ENCODE data around the gene GPSM1.

Gene GPSM1

DNA sequence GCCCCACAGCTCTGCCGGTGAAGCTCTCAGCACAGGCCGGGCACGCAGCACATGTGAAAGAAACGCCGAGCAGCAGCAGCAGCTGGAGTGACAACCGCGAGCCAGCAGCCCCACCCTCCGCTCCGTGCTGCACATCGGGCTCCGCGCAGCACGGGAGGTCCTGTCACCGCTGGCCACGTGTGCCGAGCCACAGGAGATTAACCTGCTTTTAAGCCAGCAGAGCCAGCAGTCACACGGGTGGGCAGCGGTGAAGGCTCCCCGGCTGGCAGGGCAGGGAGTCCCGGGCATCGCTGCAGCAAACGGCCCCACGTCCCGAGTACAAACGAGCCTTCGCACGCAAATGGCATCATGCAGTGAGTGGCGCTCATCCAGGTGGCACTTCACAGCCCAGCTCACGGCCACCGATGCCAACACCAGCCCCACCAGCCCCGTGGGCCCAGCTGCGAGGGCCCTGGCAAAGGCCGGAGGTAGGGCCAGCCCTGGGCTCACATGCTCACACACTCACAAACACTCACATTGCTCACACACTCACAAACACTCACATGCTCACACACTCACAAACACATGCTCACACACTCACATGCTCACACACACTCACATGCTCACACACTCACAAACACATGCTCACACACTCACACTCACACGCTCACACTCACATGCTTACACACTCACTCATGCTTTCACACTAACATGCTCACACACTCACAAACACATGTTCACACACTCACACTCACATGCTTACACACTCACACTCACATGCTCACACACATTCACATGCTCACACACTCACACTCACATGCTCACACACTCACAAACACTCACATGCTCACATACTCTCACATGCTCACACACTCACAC lies 34.5 kb upstream of the GPSM1 start:
- Histone ChIP-seq H3K36me3 (ENCODE audit: insufficient read depth, low read length) (no peaks in the 10 kb centered on the region), H3K9me3 (replicated peaks; ENCODE audit: low read length) (no peaks in the 10 kb centered on the region), H3K9ac (ENCODE audit: low read depth, low read length) (no peak overlapping the region), H3K4me3 (ENCODE audit: low read length) (no peak overlapping the region), H3K4me1 (ENCODE audit: control insufficient read depth, insufficient read depth, low read length) (no peaks in the 10 kb centered on the region), H3K4me2 (ENCODE audit: low read length) (peak overlapping the region; percentile 40), H3K27me3 (ENCODE audit: control insufficient read depth, insufficient read depth, low read length) (peaks cover 39% of the 10 kb centered on the region)

DNA sequence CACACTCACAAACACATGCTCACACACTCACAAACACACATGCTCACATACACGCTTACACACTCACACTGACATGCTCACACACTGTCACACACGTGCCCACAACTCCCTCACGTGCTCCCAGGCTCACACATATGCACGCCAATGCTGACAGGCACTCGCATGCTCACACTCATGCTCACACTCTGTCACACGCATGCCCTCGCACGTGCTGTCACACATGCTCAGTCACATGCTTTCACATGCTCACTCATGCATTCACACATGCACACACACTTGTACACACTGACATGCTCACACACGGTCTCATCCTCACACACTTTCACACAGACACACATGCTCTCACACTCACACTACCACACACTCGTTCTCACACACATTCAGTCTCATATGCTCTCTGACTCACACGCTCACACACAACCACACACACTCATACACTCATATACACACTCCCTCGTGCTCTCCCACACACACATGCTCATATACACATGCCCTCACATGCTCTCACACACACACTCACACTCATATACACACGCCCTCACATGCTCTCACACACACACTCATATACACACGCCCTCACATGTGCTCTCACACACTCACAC lies 33.8 kb upstream of the GPSM1 start:
- Histone ChIP-seq H3K9ac (ENCODE audit: low read depth, low read length) (no peak overlapping the region), H3K4me2 (ENCODE audit: low read length) (no peak overlapping the region), H3K27me3 (ENCODE audit: control insufficient read depth, insufficient read depth, low read length) (peaks cover 41% of the 10 kb centered on the region), H3K9me3 (replicated peaks; ENCODE audit: low read length) (no peaks in the 10 kb centered on the region), H3K4me3 (ENCODE audit: low read length) (no peak overlapping the region), H3K36me3 (ENCODE audit: insufficient read depth, low read length) (no peaks in the 10 kb centered on the region), H3K4me1 (ENCODE audit: control insufficient read depth, insufficient read depth, low read length) (no peaks in the 10 kb centered on the region)

DNA sequence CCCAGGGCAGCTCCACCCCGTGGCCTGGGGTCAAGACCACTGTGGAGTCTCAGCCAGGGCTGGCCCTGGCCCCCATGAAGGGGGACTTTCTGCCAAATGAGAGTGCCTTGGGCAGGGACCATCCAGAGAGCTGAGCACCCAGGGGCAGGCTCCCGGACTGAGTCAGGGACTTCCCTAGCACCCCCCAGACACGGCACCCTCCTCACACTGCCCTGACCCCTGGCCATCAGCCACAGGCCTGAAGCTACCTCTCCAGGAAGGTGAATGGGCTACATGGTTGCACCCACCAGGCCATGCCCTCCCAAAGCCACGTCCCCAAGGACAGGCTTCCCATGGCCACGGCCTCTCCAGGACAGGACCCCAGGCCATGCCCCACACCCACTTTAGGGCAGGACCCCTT lies 32.9 kb upstream of the GPSM1 start:
- no peak overlapping the region for H3K4me2 ChIP-seq (ENCODE audit: low read length)
- no peak overlapping the region for H3K4me3 ChIP-seq (ENCODE audit: low read length)
- no peaks in the 10 kb centered on the region for H3K4me1 ChIP-seq (ENCODE audit: control insufficient read depth, insufficient read depth, low read length)
- H3K36me3 ChIP-seq (ENCODE audit: insufficient read depth, low read length), result no peaks in the 10 kb centered on the region
- H3K9ac ChIP-seq (ENCODE audit: low read depth, low read length), result no peak overlapping the region
- H3K27me3 ChIP-seq (ENCODE audit: control insufficient read depth, insufficient read depth, low read length), result peaks cover 42% of the 10 kb centered on the region
- no peaks in the 10 kb centered on the region for H3K9me3 ChIP-seq (replicated peaks; ENCODE audit: low read length)

DNA sequence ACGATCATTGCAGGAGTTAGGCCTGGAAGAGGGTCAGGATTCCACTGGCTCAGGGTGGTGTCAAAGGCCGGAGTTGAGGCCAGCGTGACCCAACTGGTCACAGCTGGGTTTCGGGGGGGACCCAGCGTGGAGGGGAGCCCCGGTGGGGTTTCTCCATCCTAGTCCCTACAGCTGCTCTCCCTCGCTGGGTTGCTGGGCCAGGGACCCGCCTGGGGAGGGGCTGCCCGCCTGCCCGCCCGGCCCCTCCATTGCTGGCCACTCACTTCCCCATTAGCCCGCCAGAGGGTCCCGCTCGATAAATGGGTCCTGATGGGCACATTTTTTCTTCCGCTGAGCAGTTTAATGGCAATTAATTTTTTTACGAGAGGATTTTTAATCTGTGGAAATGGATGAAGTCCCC lies 32.3 kb upstream of the GPSM1 start:
- no peak overlapping the region for H3K4me2 ChIP-seq (ENCODE audit: low read length)
- H3K4me1 ChIP-seq (ENCODE audit: control insufficient read depth, insufficient read depth, low read length), result no peaks in the 10 kb centered on the region
- no peak overlapping the region for H3K9ac ChIP-seq (ENCODE audit: low read depth, low read length)
- no peaks in the 10 kb centered on the region for H3K36me3 ChIP-seq (ENCODE audit: insufficient read depth, low read length)
- no peaks in the 10 kb centered on the region for H3K9me3 ChIP-seq (replicated peaks; ENCODE audit: low read length)
- H3K27me3 ChIP-seq (ENCODE audit: control insufficient read depth, insufficient read depth, low read length), result peaks cover 46% of the 10 kb centered on the region
- no peak overlapping the region for H3K4me3 ChIP-seq (ENCODE audit: low read length)

DNA sequence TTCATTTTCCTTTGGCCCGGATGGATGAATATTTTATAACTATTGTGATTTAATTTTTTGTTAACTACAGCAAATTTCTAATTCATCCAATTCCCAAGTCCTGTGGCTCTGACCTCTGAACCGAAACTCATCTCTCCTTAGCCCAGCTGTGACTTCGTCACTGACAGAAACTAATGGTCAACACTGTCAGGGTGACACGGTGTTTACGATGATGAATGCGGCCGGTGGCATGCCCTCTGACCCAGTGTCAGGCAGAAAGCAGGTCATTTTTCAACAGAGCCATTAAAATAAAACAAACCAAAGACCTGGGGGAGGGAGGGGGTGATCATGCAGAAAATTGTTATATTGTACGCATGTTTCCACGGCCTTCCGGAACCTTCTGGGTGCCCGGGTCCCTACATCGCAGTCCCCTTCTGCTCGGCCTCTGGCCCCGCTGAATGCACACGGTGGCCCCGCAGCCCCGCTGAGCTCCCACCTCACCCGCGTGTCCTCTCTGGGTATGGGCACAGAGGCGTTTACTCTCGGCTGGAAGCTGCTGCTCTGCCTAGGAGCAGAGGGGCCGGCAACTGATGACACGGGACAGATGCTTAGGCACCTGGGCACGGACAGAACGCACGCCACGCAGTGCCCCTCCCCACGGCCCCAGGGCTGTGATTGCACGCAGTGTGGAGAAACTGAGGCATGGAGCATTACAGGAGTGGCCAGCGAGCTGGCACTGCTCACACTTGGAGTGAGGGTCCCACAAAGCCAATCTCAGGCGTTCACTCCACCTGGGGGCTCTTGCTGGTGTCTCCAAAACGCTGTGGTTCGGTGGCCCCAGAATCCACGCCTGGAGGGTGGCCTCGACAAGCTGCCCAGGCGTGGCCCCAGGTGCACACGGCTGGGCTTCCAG lies 31.6 kb upstream of the GPSM1 start:
- H3K4me1 ChIP-seq (ENCODE audit: control insufficient read depth, insufficient read depth, low read length), result no peaks in the 10 kb centered on the region
- H3K9ac ChIP-seq (ENCODE audit: low read depth, low read length), result no peak overlapping the region
- no peak overlapping the region for H3K4me2 ChIP-seq (ENCODE audit: low read length)
- H3K9me3 ChIP-seq (replicated peaks; ENCODE audit: low read length), result no peaks in the 10 kb centered on the region
- H3K4me3 ChIP-seq (ENCODE audit: low read length), result no peak overlapping the region
- peaks cover 48% of the 10 kb centered on the region for H3K27me3 ChIP-seq (ENCODE audit: control insufficient read depth, insufficient read depth, low read length)
- H3K36me3 ChIP-seq (ENCODE audit: insufficient read depth, low read length), result no peaks in the 10 kb centered on the region

DNA sequence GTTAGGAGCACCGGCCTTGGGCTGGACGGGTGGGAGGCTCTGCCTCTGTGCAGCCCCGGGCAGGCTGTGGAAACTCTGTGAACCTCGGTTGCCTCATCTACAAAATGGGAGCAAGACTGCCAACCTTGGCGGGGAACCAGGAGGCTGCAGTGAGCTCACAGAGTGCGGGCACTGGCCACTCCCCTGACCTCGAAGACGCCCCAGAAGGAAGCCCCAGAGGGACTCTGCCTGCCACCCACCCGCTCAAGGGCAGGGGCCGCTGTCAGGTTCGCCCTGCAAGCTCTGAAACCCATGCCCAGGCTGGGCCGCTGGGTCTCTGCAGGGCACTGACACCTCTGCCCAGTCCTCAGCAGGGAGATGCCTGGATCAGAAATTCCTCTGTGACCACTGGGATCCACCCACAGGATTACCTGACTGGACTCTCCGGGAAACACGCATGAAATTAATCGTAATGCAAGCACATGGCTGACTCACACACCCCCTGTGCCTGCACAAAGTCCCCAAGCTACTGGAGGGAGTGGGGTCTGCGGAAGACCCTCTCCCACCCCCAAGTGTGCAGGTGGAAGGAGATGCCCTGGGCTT lies 30.8 kb upstream of the GPSM1 start:
- Histone ChIP-seq H3K9ac (ENCODE audit: low read depth, low read length) (no peak overlapping the region), H3K27me3 (ENCODE audit: control insufficient read depth, insufficient read depth, low read length) (peaks cover 48% of the 10 kb centered on the region), H3K36me3 (ENCODE audit: insufficient read depth, low read length) (no peaks in the 10 kb centered on the region), H3K4me3 (ENCODE audit: low read length) (no peak overlapping the region), H3K4me2 (ENCODE audit: low read length) (no peak overlapping the region), H3K4me1 (ENCODE audit: control insufficient read depth, insufficient read depth, low read length) (no peaks in the 10 kb centered on the region), H3K9me3 (replicated peaks; ENCODE audit: low read length) (no peaks in the 10 kb centered on the region)

DNA sequence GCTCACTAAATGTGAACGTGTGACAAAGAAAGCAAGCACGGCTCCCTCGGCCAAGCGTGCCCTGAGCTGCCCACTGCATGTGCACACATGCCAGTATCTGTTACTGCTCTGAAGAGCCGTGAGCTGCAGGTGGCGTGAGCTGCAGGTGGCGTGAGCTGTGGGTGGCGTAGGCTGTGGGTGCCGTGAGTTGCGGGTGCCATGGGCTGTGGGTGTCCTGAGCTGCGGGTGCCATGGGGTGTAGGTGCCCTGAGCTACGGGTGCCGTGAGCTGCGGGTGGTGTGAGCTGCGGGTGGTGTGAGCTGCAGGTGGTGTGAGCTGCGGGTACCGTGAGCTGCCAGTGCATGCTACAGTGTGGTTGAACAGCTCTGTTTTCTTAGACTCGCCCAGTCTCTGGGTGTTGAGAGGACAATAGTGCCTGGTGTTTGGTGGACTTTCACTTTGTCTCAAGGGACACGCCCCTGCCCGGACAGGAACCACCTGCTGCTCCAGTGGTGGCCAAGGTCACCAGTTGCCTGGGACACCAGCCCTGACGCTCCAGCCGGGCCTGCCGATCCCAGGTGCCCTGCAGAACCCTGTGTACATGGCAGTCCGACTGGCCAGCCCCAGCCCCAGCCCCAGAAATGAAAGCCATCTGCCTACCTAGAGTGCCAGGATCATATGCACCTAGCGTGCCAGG lies 30.2 kb upstream of the GPSM1 start:
- no peak overlapping the region for H3K4me3 ChIP-seq (ENCODE audit: low read length)
- H3K9ac ChIP-seq (ENCODE audit: low read depth, low read length), result no peak overlapping the region
- H3K9me3 ChIP-seq (replicated peaks; ENCODE audit: low read length), result no peaks in the 10 kb centered on the region
- H3K4me1 ChIP-seq (ENCODE audit: control insufficient read depth, insufficient read depth, low read length), result no peaks in the 10 kb centered on the region
- peaks cover 42% of the 10 kb centered on the region for H3K27me3 ChIP-seq (ENCODE audit: control insufficient read depth, insufficient read depth, low read length)
- H3K36me3 ChIP-seq (ENCODE audit: insufficient read depth, low read length), result no peaks in the 10 kb centered on the region
- H3K4me2 ChIP-seq (ENCODE audit: low read length), result no peak overlapping the region

DNA sequence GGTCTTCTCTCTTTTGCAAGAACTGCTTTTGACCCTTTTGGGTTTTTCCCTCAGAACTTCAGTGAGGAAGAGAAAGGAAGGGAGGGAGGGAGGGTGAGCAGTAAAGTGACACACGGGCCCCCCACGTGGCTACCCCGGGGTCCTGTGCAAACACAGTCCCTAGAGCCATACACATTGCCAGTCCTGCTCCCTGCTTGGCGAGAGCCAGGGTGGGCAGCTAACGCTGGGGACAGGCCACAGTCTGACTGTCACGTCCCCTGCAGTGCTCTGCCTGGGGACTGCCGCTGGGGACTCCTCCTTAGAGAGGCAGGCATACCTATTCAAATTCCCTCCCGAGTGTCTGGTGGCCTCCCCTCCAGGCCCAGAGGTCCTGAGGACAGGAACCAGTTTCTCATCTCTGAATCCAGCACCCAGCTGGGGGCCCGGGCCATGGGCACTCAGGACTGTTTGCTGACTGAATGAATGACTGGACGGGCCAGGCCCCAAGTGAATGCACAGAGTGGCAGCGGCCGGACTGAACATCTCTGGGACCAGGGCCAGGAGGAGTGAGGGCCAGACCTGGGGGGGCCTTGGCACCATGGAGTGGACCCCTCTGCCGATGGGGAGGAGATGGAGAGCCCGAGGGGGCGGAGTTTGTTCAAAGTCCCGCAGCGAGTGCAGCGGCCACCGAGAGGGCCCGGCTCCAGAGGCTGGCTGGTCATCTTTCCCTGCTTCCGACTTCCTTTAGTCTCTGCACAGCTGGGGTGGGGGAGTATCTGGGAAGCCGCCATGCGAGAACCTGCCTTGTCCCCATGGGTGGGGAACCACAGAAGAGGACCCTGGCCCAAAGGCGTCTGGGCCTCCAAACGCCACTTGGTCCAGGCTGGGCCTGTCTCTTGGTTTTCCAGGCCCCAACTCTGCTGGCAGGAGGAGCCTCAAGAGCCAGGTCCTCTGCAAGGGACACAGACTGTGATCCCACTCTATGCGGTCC lies 29.3 kb upstream of the GPSM1 start:
- Histone ChIP-seq H3K9me3 (replicated peaks; ENCODE audit: low read length) (no peaks in the 10 kb centered on the region), H3K4me3 (ENCODE audit: low read length) (no peak overlapping the region), H3K4me1 (ENCODE audit: control insufficient read depth, insufficient read depth, low read length) (no peaks in the 10 kb centered on the region), H3K9ac (ENCODE audit: low read depth, low read length) (no peak overlapping the region), H3K36me3 (ENCODE audit: insufficient read depth, low read length) (no peaks in the 10 kb centered on the region), H3K4me2 (ENCODE audit: low read length) (no peak overlapping the region), H3K27me3 (ENCODE audit: control insufficient read depth, insufficient read depth, low read length) (peaks cover 34% of the 10 kb centered on the region)

DNA sequence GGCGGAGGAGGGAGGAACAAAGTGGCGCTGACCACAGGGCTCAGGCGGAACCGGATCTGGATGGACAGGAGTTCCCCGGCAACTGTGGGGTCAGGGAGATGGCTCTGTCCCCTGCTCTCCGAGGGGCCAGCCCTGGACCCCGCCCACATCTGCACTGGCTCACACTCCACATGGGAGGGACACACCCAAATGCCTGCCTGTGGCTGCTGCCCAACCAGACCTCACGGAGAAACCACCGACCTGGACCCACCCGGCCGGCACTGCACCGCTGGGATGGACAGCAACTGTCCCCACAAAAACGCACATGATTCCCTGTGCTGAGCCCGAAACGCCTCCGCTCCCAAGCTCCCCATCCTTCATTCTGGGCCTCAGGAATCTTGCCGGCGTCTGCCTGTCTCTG lies 28.2 kb upstream of the GPSM1 start:
- Histone ChIP-seq H3K9me3 (replicated peaks; ENCODE audit: low read length) (no peaks in the 10 kb centered on the region), H3K9ac (ENCODE audit: low read depth, low read length) (no peak overlapping the region), H3K4me3 (ENCODE audit: low read length) (no peak overlapping the region), H3K27me3 (ENCODE audit: control insufficient read depth, insufficient read depth, low read length) (peaks cover 34% of the 10 kb centered on the region), H3K4me2 (ENCODE audit: low read length) (no peak overlapping the region), H3K4me1 (ENCODE audit: control insufficient read depth, insufficient read depth, low read length) (no peaks in the 10 kb centered on the region), H3K36me3 (ENCODE audit: insufficient read depth, low read length) (no peaks in the 10 kb centered on the region)

DNA sequence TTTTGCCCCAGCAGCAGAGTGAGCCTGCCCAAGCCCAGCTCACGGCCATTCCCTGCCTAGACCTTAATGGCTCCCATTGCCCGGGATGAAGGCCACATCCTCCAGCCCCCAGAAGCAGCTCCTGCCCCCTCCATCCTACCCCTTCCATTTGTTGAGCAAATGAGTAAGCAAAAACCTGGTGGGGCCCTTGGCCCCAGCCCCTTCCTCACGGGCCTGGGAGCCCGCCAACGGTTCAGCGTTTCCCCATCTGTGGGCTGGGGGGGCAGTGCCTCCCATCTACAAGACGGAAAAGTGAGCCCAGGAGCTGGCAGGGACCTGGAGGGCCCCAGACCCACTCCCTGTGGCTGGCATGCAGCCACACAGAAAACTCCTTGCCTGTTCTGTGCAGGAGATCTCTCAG lies 27.8 kb upstream of the GPSM1 start:
- no peak overlapping the region for H3K4me3 ChIP-seq (ENCODE audit: low read length)
- peaks cover 34% of the 10 kb centered on the region for H3K27me3 ChIP-seq (ENCODE audit: control insufficient read depth, insufficient read depth, low read length)
- H3K36me3 ChIP-seq (ENCODE audit: insufficient read depth, low read length), result no peaks in the 10 kb centered on the region
- H3K4me2 ChIP-seq (ENCODE audit: low read length), result no peak overlapping the region
- H3K9ac ChIP-seq (ENCODE audit: low read depth, low read length), result no peak overlapping the region
- H3K4me1 ChIP-seq (ENCODE audit: control insufficient read depth, insufficient read depth, low read length), result no peaks in the 10 kb centered on the region
- H3K9me3 ChIP-seq (replicated peaks; ENCODE audit: low read length), result no peaks in the 10 kb centered on the region

All from skeletal muscle satellite cell (primary cell).